H54 (cell line): ENCODE measurements around the gene GHRH.

Experiments used
- DNase-seq: peaks from one replicate; pipeline ENCODE4 v3.0.0; 2011; ENCODE audit warnings: low spot score, mixed read lengths; ENCODE audit not compliant: insufficient read length
- FAIRE-seq: peaks from 3 replicates; lab custom pipeline; 2011; peaks lifted over from hg19 to GRCh38; lab: Jason Lieb, UNC
- POLR2A ChIP-seq: IDR thresholded peaks from 2 replicates; pipeline ENCODE4 v1.6.1; 2011; ENCODE audit warnings: low read depth, mild to moderate bottlenecking, low read length

GHRH gene

GRCh38 chr20:37243937-37244571, 17.6 kb downstream of the GHRH start:
- DNase-seq, result no peak
- no peak for TF ChIP-seq POLR2A
- no peak for FAIRE-seq

GRCh38 chr20:37243076-37243936, 18.3 kb downstream of the GHRH start:
- no peak for TF ChIP-seq POLR2A
- DNase-seq, result no peak
- FAIRE-seq, result no peak

- FAIRE-seq (no peak), DNase-seq (no peak)
- no peak for TF ChIP-seq POLR2A
Measured at GRCh38 chr20:37242503-37242902, 19.1 kb downstream of the GHRH start.

DNA sequence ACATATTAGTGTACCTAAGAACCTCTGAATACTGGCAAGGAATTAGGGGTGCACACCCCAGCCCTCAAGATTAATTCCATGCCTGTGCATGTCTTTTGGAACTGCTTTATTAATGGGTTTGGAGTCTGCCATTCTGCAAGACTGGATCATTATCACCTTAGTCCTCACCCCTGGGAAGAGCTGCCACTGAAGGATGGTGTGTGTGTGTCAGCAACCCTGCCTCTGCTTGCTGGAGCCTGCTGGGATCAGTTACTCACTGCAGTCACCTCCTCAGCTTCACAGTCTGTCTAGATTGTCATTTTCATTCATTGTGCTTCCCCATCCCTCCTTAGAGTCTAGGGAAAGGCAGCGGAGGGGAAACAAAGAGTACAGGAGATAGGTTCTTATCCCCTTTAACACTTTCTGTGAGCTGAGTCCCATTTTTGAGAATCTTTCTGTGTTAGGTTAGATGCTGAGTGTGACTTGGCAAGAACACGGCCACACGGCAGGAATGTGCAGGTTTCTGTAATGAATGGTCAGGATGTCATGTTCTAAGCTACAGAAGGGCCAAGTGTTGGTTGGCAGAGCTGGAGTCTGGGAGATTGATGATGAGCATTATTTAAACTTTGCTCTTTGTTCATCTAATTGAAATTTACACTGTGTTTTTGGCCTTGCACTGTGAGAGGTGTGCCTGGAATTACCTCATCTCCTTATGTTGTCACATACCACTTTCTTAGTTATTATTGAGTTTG, 21.1 kb downstream of the GHRH start:
- no peak for FAIRE-seq
- no peak for DNase-seq
- TF ChIP-seq POLR2A, result no peak

DNA sequence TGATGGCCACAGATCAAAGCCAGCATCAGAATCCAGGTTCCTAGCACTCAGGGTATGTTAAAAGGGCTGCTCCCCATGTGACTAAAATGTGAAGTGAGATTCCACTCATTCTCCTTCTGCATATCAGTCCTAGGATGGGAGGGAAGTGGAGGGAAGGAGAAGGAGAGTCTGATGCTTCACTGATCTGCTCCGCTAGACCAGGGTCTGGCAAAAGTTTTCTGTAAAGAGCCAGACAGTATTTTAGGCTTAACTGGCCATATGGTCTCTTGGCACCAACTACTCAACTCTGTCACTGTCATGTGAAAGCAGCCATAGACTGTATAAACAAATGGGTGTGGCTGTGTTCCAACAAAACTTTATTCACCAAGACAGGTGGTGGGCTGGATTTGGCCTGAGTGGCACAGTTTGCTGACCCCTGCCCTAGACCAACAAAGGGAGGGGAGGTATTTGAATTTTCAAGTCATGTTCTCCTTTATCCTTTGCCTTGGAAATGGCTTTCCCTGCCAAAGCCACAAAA, 22.6 kb downstream of the GHRH start:
- no peak for TF ChIP-seq POLR2A
- no peak for DNase-seq
- no peak for FAIRE-seq

DNA sequence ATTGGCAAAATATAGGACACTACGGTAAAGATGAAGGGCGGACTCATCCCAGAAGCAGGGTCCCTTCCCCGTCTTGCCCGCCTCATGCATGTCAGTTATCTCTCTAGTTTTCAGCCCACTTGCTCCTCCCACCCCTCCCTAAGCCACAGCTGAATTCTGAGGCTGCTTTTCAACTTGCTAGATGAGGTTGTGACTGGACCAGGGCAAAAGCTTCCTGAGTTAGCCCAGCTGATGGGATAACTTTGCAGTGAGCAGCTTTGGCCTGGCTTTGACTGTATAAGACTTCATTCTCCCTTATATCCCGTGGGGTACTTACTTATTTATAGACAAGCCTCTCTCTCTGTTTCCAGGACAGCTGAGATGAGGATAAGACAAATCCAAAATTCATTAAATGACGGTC, 23.2 kb downstream of the GHRH start:
- FAIRE-seq, result no peak
- no peak for TF ChIP-seq POLR2A
- no peak for DNase-seq

DNA sequence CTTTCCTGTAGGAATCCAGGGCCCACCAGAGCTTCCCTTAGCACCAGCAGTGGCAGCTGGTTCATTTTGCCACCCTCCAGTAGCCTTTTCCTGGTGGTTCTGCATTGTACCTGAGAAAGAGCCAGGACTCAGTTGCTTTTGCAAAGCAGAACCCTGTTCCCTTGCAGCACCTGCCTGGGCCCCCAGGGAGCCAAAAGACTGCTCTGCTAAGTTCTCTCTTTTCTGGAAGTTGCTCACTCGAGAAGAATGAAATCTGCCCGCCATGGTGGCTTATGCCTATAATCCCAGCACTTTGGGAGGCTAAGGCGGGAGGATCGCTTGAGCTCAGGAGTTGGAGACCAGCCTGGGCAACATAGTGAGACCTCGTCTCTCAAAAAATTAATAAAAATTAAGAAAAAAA, 24.0 kb downstream of the GHRH start:
- no peak for FAIRE-seq

GRCh38 chr20:37236462-37236861, 25.2 kb downstream of the GHRH start:
- DNase-seq (no peak), FAIRE-seq (no peak)
- no peak for TF ChIP-seq POLR2A

More for the DNA sequence above, 24.0 kb downstream of the GHRH start:
- DNase-seq, result no peak
- TF ChIP-seq POLR2A, result no peak

- DNase-seq (no peak), FAIRE-seq (no peak)
- no peak for TF ChIP-seq POLR2A
Measured at GRCh38 chr20:37235065-37235464, 26.5 kb downstream of the GHRH start.

DNA sequence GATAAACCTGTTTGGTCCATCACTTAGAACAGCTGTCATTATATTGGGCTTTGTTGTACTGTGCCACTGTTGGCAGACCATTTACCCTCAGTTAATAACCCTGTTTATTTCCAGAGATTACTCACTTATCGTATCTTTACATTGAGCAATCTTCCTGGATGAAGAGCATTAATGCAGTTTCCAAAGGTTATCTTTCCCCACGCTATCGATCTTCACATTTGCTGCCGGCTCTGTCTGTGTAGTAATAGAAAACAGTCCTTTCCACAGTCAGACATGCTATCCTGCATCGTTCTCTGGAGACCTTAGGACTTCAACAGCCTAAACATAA, 27.4 kb downstream of the GHRH start:
- FAIRE-seq, result no peak
- no peak for DNase-seq
- no peak for TF ChIP-seq POLR2A

- DNase-seq, result no peak
- FAIRE-seq, result no peak
- TF ChIP-seq POLR2A, result no peak
Measured at GRCh38 chr20:37233548-37234253, 27.9 kb downstream of the GHRH start.

- FAIRE-seq, result no peak
- TF ChIP-seq POLR2A, result no peak
- DNase-seq, result no peak
Measured at GRCh38 chr20:37231947-37232630, 29.5 kb downstream of the GHRH start.

DNA sequence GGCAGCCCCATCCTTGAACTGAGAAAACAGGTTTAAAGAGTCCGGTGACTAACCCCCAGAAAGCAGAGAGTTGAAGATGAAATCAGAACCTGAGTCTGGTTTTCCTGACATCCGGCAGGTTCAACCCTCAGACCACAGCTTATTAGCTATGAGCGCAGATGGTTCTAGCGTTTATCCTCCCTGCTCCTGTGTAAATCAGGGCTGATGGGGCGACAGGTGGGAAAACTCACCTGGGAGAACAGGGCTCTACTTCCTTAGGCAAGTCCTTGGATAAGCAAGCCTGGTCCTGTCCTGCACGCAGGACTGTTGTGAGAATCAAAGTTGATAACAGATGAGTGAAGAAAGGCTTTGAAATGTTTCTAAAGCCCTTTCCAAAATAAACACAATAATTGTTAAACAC, 31.4 kb downstream of the GHRH start:
- no peak for FAIRE-seq
- no peak for TF ChIP-seq POLR2A
- no peak for DNase-seq
